A549 treated with AZD9567 at 1 μM for 4 hours (cell line): ENCODE measurements around the gene GPR31. TPM values are rescaled to one million over a fixed set of nuclear protein-coding genes. Genes with fewer than 3 reads are reported as not detected.

Experiments used
- total RNA-seq: library from RNA; stranded (reverse); fragments of 200-300 nt; extraction: Qiagen RNA extraction; gene quantifications from 5 replicates; pipeline ENCODE4 v1.2.3, GENCODE V29; 2022; ENCODE audit not compliant: insufficient read depth

The GPR31 gene
- total RNA-seq, result not detected in 5 replicates

GRCh38 chr6:167157863-167158262 lies at the start of gene GPR31:
GPR31 (minus strand) TSS chr6:167157980; CDS start chr6:167157831, 149 bp downstream.

GRCh38 chr6:167122827-167123657 lies 34.7 kb downstream of the GPR31 start, which contains the start of gene CCR6:
CCR6 (plus strand) TSS chr6:167123096; CDS start chr6:167136135, 13,039 bp downstream.

Other genes with a start within 250 kb of the GPR31 start
- 15.5 to 27.9 TPM (median 16.1 TPM) in 5 replicates for gene RNASET2, start 201.4 kb downstream of the GPR31 start, total RNA-seq
- gene CEP43, start 158.6 kb downstream of the GPR31 start, total RNA-seq, result 9.4 to 10.4 TPM (median 9.9 TPM) in 5 replicates
- 0.02 TPM in 1 of 5 replicates, not detected in the others for gene CCR6, start 34.9 kb downstream of the GPR31 start, total RNA-seq
- not detected in 5 replicates for gene UNC93A, start 133.3 kb upstream of the GPR31 start, total RNA-seq
- gene TTLL2, start 167.1 kb upstream of the GPR31 start, total RNA-seq, result not detected in 5 replicates